GM18498 (cell line): Measurements from ENCODE around the gene NAT9.

Source experiments
- ATAC-seq: cut with Tn5 transposase; IDR thresholded peaks from one replicate; pipeline ENCODE4 v1.9.1; 2021; ENCODE audit warnings: mild to moderate bottlenecking, moderate library complexity; ENCODE audit not compliant: unreplicated experiment

The NAT9 gene

GRCh38 chr17:74806334-74806733 is 30.2 kb upstream of the NAT9 start:
- ATAC-seq = no peak

- ATAC-seq = no peak
Observed at GRCh38 chr17:74805591-74805991, 29.4 kb upstream of the NAT9 start.

GRCh38 chr17:74804683-74805082 is 28.5 kb upstream of the NAT9 start:
- ATAC-seq = no peak

- no peak for ATAC-seq
Observed at GRCh38 chr17:74803971-74804370, 27.8 kb upstream of the NAT9 start.

GRCh38 chr17:74803388-74803930 is 27.3 kb upstream of the NAT9 start:
- ATAC-seq = no peak

- ATAC-seq = no peak
Observed at GRCh38 chr17:74801896-74802295, 25.8 kb upstream of the NAT9 start.

- no peak for ATAC-seq
Observed at GRCh38 chr17:74800531-74800930, 24.4 kb upstream of the NAT9 start.

- ATAC-seq = no peak
Observed at GRCh38 chr17:74799097-74799496, 23.0 kb upstream of the NAT9 start.

GRCh38 chr17:74798239-74798707 is 22.1 kb upstream of the NAT9 start:
- no peak for ATAC-seq

GRCh38 chr17:74797824-74798223 is 21.7 kb upstream of the NAT9 start:
- ATAC-seq = no peak

GRCh38 chr17:74796866-74797265 is 20.7 kb upstream of the NAT9 start:
- ATAC-seq = no peak

- ATAC-seq = no peak
Observed at GRCh38 chr17:74796211-74796610, 20.1 kb upstream of the NAT9 start.

- ATAC-seq = no peak
Observed at GRCh38 chr17:74795327-74796020, 19.3 kb upstream of the NAT9 start.

GRCh38 chr17:74792586-74793105 is 16.5 kb upstream of the NAT9 start:
- no peak for ATAC-seq

- ATAC-seq = no peak
Observed at GRCh38 chr17:74790161-74791058, 14.3 kb upstream of the NAT9 start.

GRCh38 chr17:74786431-74787055 is 10.4 kb upstream of the NAT9 start:
- ATAC-seq = no peak

- ATAC-seq = no peak
Observed at GRCh38 chr17:74785981-74786360, 9.8 kb upstream of the NAT9 start.

GRCh38 chr17:74785096-74785980 is 9.2 kb upstream of the NAT9 start:
- ATAC-seq = no peak

- ATAC-seq = no peak
Observed at GRCh38 chr17:74784125-74784810, 8.1 kb upstream of the NAT9 start.

GRCh38 chr17:74782571-74782970 is 6.4 kb upstream of the NAT9 start:
- ATAC-seq = no peak
